NCI-H774 (cell line): ENCODE results near the gene SLC8A1.

ENCODE experiments used
- DNase-seq: peaks from one replicate; lab custom pipeline; 2025; lab: John Stamatoyannopoulos, UW

SLC8A1 gene

DNA sequence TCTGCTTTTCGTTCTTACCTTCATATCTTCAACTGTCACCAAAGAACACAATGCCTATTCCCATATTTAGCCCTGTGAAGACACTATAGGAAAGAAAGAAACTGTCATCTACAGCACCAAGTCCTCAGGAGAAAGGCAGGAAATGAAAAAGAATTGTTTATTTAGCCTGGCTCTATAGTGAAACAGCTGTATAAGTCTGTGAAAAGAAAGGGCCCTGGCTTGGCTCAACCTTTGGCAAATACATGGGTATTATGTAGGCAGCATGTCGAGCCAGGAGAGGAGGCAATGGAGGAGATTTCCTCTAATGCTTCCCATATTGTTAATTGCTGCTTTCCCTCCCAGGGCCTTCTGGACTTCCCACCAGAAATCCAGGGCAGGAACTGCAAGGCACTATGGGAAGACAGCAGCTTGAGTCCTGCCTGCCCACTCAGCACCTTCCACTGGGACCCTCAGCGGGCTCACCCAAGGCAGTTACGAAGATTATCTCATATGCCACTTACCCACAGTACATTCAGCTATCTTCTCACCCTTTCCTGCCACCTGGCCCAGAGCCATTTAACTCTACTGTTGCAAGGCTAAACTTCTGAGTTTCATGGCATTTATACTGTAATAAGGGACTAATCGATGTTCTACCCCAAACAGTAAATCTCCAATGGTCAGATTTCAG, 30.1 kb downstream of the SLC8A1 start:
- no peak for DNase-seq

- no peak for DNase-seq
These were observed 31.4 kb downstream of the SLC8A1 start for GRCh38 chr2:40420478-40420877.

GRCh38 chr2:40419364-40419762, 32.5 kb downstream of the SLC8A1 start:
- no peak for DNase-seq

GRCh38 chr2:40418614-40419363, 33.1 kb downstream of the SLC8A1 start:
- DNase-seq, result no peak

DNA sequence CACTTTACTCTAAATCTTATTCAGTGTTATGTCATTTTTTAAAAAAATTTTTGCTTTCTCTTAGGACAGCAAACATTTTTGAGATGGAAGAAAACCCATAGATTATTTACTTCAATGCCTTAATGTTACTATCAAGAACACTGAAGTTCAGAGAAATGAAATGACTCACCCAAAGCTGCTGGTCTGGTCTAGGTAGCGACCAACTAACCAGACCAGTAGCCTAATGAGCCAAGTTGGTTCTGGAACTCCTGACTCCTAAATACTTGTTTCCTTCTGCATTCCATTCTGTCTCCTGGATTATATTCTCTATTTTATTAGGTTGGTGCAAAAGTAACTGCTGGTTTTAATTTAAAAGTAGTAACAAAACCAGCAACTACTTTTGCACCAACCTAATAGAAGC, 35.4 kb downstream of the SLC8A1 start:
- no peak for DNase-seq

GRCh38 chr2:40415391-40415790, 36.5 kb downstream of the SLC8A1 start:
- no peak for DNase-seq

- no peak for DNase-seq
These were observed 39.4 kb downstream of the SLC8A1 start for GRCh38 chr2:40412456-40412855.

GRCh38 chr2:40410695-40411094, 41.2 kb downstream of the SLC8A1 start:
- no peak for DNase-seq

DNA sequence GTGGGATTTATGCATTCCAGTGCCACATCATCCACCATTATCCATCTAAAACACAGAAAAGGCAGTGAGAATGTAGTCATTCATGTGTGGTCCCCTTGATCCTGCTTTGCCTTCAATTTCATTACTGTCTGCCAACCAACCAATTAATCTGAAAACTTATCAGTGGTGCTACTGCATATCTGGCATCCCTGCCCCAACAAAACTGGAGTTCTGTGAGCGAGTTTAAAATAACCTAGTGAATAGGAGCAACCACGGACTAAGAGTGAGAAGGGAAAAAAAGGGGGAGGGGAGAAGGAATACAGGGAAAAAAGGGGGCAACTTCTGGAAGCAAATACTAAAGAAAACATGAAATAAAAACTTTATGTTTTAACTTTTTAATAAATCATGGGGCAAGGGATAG, 42.2 kb downstream of the SLC8A1 start:
- DNase-seq, result no peak

- no peak for DNase-seq
These were observed 45.2 kb downstream of the SLC8A1 start for GRCh38 chr2:40406485-40407289.

DNA sequence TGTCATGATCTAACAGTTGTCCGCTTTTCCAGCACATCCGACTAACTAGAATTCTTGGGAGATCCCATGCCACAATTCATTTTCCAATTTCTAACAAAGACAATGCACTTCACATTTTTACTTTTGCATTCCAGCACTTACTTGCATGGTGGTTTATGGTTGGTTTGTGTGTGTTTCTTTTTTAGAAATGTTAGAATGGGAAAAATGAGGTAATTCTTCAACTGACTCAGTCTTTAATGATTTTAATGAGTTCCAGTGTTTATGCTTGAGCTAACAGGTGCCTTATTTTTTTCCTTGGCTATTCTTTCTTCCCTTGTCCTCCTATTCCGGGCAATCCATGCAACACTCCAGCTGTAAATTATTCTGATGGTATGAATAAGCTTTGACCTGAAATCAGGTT, 46.4 kb downstream of the SLC8A1 start:
- no peak for DNase-seq

DNA sequence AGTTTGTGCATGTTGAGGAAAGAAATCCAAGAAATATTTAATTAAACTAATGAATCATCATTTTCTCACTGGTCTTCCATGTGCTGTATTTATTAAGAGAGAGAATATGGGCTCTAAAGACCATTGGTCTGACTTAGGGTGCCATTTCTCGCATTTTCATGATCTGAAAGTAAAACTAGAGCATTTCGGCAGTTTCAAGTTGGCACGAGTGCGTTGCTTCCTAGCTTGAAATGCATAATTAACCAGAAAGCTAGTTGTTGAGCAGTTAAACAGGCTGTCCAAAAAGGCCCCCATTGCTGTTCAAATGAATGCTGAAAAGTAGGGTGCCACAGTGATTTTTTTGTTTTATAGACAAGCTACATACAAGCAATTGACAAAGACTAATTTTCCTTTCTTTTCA, 47.4 kb downstream of the SLC8A1 start:
- DNase-seq, result no peak

- DNase-seq, result no peak
These were observed 48.6 kb downstream of the SLC8A1 start for GRCh38 chr2:40403233-40403836.

- no peak for DNase-seq
These were observed 50.0 kb downstream of the SLC8A1 start for GRCh38 chr2:40401896-40402295.

GRCh38 chr2:40400336-40400953, 51.4 kb downstream of the SLC8A1 start:
- DNase-seq, result no peak

- no peak for DNase-seq
These were observed 54.1 kb downstream of the SLC8A1 start for GRCh38 chr2:40397765-40398164.

GRCh38 chr2:40396124-40396523, 55.8 kb downstream of the SLC8A1 start:
- peak; percentile 7 for DNase-seq

DNA sequence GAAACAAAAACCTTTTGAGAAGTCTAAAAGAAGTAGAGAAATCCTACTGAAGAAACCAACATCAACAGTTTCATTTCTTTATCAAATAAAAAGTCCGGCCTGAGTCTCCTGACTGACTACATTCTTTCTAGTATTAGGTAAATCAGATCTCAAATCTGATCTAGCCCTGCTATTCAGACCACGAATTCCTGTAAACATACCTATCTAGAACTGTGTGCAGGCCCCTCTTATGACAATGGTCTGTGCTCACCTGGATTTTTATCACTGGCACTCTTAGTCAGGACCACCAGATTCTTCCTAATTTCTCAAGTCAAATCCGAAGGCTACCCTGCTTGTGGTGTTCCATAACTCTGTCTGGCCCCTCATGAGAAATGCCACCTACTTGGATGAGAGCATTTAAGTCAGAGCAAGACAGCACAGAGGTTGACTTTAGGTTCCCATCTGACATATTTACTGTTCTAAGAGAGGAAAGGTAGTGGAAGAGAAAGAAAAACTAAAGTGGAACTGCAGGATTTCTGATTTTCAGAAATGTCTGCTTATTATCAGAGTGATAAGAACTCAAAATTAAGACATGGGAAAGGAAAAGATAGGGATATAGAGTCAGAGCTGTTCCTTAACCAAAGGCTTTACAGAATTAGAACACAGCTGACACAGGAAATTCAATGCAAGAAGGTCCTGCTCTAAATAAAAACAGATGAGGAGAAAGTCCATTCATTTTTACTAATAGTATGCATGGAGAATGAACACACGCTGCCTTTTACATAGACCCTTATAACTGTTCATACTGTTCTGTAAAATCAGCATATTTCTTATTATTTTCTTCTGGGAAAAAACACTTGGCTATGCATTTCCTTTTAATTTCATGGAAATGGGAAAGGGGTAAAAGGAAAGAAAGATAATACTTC, 56.5 kb downstream of the SLC8A1 start:
- DNase-seq, result no peak

DNA sequence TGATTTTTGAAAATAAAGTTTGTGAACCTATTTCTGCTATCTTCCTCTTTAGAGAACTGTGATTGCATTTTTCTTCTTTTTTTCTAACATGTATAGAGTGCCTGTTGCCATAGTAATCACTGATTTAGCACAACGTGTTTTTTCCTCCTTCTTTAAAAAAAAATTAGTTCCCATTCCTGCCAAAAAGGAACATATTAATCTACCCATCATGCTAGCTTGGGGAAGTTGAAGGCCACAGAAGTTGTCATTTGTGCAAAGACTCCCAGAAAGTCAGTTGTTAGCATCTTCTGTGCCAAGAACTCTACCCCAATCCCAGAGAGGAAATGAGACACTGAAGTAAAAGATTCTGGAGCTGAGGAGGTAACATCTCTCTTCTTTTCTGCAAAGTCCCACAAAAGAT, 57.3 kb downstream of the SLC8A1 start:
- no peak for DNase-seq

- DNase-seq, result no peak
These were observed 57.9 kb downstream of the SLC8A1 start for GRCh38 chr2:40394031-40394430.

DNA sequence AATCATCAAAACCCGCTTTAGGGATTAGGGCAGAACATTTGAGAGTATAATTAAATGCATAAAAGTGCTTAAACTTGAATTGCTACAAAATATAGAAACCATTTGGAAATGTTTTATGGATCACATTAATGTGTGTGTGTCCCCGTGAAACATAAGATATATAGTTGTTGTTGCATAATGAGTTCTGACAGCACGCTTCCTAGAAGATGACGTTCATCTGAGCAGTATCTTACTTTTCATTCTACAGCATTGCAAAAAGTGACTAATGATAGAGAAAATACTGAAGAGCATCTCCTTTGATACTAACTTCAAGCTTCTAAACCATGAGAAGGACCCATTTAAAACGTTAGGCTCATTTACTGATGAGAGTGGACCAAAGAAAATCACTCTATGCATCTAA, 63.7 kb downstream of the SLC8A1 start:
- DNase-seq, result no peak
